Measurements from ENCODE around the gene PPM1B. TPM values are rescaled to one million over a fixed set of nuclear protein-coding genes. Genes with fewer than 3 reads are reported as not detected.

Gene PPM1B
- total and polyA plus RNA-seq, 2 of the 8 experiments (the other 6 are each of a cell fraction or from before 2014, with no cell fraction given) = 43.6 to 126 TPM

GRCh38 chr2:44167311-44167907, 1.3 kb upstream of the PPM1B start:
- Histone ChIP-seq H3K36me3 (ENCODE audit: control insufficient read depth in 2 of 4, insufficient read depth in 4 of 4, low read length in 3 of 4) (peaks cover 0 to 3% (median 0%) of the 10 kb centered on the region in 4 experiments; a peak in 1 of 8 replicates), H3K56ac (replicated peaks; ENCODE audit: insufficient read length, low read depth, low read length) (no peak overlapping the region), H3K4me2 (ENCODE audit: insufficient read depth in 1 of 2, low read depth in 2 of 2, low read length in 2 of 2) (peak overlapping the region; percentile 65 to 77), H3K79me2 (ENCODE audit: control insufficient read depth in 1 of 2, insufficient read depth in 2 of 2, low read length in 2 of 2) (peaks cover 33 to 37% of the 10 kb centered on the region in 2 experiments), H3K23ac (ENCODE audit: insufficient read length) (no peak overlapping the region), H4K8ac (ENCODE audit: extremely low read depth, insufficient read depth, low read length) (peak overlapping the region; percentile 97), H2BK120ac (replicated peaks; ENCODE audit: low read depth, low read length) (peak overlapping the region; percentile 36), H2BK12ac (ENCODE audit: low read depth, low read length) (peak overlapping the region; percentile 85), H2AK5ac (ENCODE audit: low read depth, low read length) (peak overlapping the region; percentile 26; the same call in 1 of the 2 replicates), H3K4ac (replicated peaks; ENCODE audit: insufficient read length, low read depth, low read length) (peak overlapping the region; percentile 58), H2BK15ac (ENCODE audit: low read length) (no peak overlapping the region), H2AFZ (ENCODE audit: low read length) (no peak overlapping the region), H3K4me1 (replicated peaks in 1 of 4; ENCODE audit: control insufficient read depth in 3 of 4, insufficient read depth in 4 of 4, low read length in 3 of 4) (peaks cover 0 to 5% (median 3%) of the 10 kb centered on the region in 4 experiments; a peak in 5 of 7 replicates), H2BK5ac (ENCODE audit: low read depth, low read length) (peak overlapping the region; percentile 69; the same call in 1 of the 2 replicates), H4K20me1 (replicated peaks in 1 of 2; ENCODE audit: control insufficient read depth in 1 of 2, insufficient read depth in 2 of 2, low read length in 2 of 2) (peaks cover 6 to 9% of the 10 kb centered on the region in 2 experiments), H4K5ac (ENCODE audit: insufficient read length, low read depth, low read length) (peak overlapping the region; percentile 69), H3K9ac (replicated peaks in 1 of 4; ENCODE audit: extremely low read depth in 1 of 4, low read depth in 3 of 4, low read length in 3 of 4) (peak overlapping the region in 3 of 4 experiments; percentile 29 to 82 (median 72); a peak in 6 of 7 replicates), H3K9me3 (ENCODE audit: insufficient read depth in 2 of 2, low read depth in 1 of 2, low read length in 1 of 2) (peaks cover 5 to 14% of the 10 kb centered on the region in 2 experiments), H3K27ac (ENCODE audit: low read depth, low read length) (peak overlapping the region; percentile 83; the same call in 1 of the 2 replicates), H3K14ac (ENCODE audit: insufficient read length) (peak overlapping the region; percentile 67), H3K27me3 (replicated peaks in 1 of 4; ENCODE audit: control insufficient read depth in 3 of 4, extremely low read depth in 1 of 4, insufficient read depth in 3 of 4, low read length in 3 of 4) (no peaks in the 10 kb centered on the region), H3K23me2 (ENCODE audit: low read depth, low read length) (peaks cover 6% of the 10 kb centered on the region), H4K91ac (replicated peaks; ENCODE audit: insufficient read length, low read length) (peak overlapping the region; percentile 86), H3K4me3 (ENCODE audit: extremely low read depth in 1 of 4, insufficient read depth in 2 of 4, low read depth in 3 of 4, low read length in 4 of 4) (peak overlapping the region; percentile 44 to 80 (median 65); a peak in 7 of 8 replicates), H3K18ac (ENCODE audit: extremely low read depth, low read length) (no peak overlapping the region), H3K79me1 (ENCODE audit: low read depth, low read length) (no peaks in the 10 kb centered on the region), H2BK20ac (ENCODE audit: low read length) (no peak overlapping the region)
- ChIA-PET CTCF (ENCODE audit: partially characterized antibody) (no interaction called here), POLR2A (ENCODE audit: partially characterized antibody) (interaction anchor here (0.6 to 6.6 kb wide), 10 partner anchors 11 to 79 kb away, joined by 3 to 53 read pairs (median 4); no protein-coding TSS in a partner anchor)
- FAIRE-seq = no peak
- WGBS, 2 experiments (ENCODE audit: extremely low coverage in 1 of 2, insufficient coverage in 1 of 2, insufficient read length in 1 of 2, insufficient replicate concordance in 2 of 2, low coverage in 1 of 2, low lambda C conversion rate in 2 of 2, missing lambda C conversion rate in 1 of 2) = 32% methylated on average over 18 of the region's 18 CpGs; no CpG with 5 or more reads in 1 of the 2 experiments
- TF ChIP-seq POLR2AphosphoS5 (IDR thresholded peaks at IDR 0.05; ENCODE audit: low read depth, low read length) = 0 out of 2 replicates have a peak, but pooled peaks have one; percentile 2
- TF ChIP-seq E2F6 (IDR thresholded peaks at IDR 0.05) = peak; percentile 92
- TF ChIP-seq RNF2 (IDR thresholded peaks at IDR 0.05; ENCODE audit: borderline replicate concordance, low read depth, low read length, missing control alignments, poor library complexity, severe bottlenecking) = no peak
- TF ChIP-seq USF2 (IDR thresholded peaks at IDR 0.05; ENCODE audit: low read length) = no peak
- DNase-seq (ENCODE audit: low read depth in 1 of 2, low spot score in 2 of 2) = no peak
